Suppressor macrophage (primary cell): ENCODE results near the gene TSPO2.
A peak's percentile ranks its signal among the peaks of the same experiment; 100 is the strongest.
"Not testable (repeated sequence)": the region's sequence is repeated elsewhere in the genome, so short reads cannot be mapped to it uniquely, and the experiment has no call there.

ENCODE experiments used
- DNase-seq, 4 experiments: peaks; one replicate each; pipeline ENCODE4 v3.0.0-alpha.2; 2020 to 2022
- total RNA-seq, 17 experiments: gene quantifications; one replicate each; lab custom pipeline; 2026; ENCODE audit warnings: mixed read lengths in 6 of 17, inconsistent platforms in 3 of 17; lab: John Stamatoyannopoulos, UW

TSPO2 gene
- total RNA-seq, result 0 to 1.7 (median 0) reads per million in 17 experiments

DNA sequence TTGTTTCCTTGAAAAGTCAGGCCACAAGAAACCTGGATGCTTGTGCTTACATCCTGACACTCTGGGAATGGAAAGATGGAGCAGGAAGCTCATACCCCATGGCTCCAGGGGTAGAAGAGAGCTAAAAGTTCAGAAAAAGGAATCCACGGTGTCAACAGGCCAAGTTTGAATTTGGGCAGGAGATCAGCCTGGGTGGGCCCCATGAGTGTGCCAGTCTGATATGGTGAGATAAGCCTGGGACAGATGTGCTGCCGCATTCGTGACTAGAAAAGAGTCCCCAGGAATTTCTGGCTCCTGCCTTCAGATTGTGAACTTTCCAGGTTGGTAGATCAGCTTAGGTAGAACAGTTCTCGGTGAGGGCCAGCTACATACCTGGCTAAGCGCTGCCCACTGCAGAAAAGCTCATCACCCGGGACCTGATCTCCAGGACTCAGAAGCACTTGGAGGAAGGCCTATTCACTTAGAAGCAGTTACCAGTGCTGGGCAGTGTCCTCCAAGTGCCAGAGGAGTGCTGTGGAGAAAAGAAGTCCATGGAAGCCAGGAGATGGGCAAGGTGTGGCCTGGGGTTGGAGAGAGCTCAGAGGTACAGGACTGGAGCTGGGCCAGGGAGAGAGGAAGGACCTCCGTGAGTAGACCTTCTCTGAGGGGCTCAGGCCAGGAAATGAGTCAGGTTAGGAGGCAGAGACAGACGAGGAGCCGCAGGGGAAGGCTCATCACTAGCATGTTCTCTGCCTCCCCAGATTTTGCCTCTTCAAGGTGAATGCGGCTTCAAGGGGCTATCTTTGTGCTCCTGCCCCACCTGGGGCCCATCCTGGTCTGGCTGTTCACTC, at the start of gene TSPO2:
Gene TSPO2 (plus strand): TSS at position 242 of the 830 bp plus-strand sequence. CDS start 519 bp downstream, at position 761.
- DNase-seq, result no peak

DNA sequence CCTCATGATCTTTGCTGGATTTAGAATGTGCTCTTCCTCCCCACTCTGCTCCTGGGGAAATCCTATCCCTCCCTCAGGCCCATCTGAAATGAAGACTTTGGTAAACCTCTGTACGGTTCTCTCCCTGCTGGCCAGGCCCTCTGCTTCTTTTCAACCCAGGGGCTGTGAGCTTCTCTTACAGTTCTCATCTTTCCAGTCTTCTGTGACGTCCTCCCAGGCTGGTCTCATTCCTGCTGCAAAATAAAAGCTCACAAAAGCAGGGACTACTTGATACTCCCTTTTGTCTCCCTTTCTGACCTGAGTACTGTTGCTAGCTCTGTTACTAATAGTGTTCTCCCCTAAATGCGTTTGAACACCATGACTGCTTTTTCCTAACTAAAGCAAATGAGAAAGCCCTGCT, 49.5 kb upstream of the TSPO2 start:
- DNase-seq, result no peak

- no peak for DNase-seq
Observed at GRCh38 chr6:40996591-40997233, 45.6 kb upstream of the TSPO2 start.

GRCh38 chr6:40997234-40997957, 44.9 kb upstream of the TSPO2 start:
- DNase-seq, result no peak

- no peak for DNase-seq
Observed at GRCh38 chr6:40998661-40999060, 43.6 kb upstream of the TSPO2 start.

DNA sequence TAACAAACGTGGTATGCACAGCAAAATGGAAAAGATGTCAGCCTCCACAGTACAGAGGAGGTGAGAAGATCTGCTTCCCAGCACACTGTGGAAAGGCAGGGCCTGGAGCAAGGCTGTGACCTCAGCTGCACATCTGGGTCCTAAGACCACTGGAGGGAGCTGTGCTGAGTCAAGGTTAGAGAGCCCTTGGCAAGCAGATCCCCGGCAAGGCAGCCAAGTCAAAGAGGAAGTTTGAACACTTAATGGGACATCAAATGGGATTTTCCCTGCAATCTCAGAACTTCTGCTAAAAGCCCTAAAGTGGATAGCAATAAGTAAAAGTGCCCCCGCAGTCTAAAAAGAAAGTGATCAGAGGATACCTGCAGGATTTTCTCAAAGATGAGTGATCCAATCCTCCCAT, 42.7 kb upstream of the TSPO2 start:
- peak; percentile 89 to 94 (median 93) for DNase-seq

DNA sequence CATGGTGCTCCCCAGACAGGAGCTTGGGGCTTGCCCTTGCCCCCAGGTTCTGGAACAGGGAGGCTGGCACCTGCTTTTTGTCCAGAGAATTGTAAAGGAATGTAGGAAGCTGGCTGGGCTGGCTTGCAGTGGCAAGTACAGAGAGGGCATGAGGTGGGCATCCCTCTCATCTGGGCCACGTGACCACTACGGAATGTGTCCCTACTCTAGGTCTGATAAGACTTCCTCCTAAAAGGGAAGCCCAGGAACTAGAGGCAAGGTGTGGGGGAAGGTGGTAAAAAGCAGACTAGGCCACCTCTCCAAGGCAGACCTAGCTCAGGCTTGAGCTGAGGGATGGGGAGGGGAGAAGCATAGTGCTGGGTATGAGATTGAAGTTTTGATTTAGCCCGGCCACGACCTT, 42.0 kb upstream of the TSPO2 start:
- DNase-seq, result no peak

GRCh38 chr6:41002168-41002567, 40.1 kb upstream of the TSPO2 start:
- DNase-seq, result no peak

DNA sequence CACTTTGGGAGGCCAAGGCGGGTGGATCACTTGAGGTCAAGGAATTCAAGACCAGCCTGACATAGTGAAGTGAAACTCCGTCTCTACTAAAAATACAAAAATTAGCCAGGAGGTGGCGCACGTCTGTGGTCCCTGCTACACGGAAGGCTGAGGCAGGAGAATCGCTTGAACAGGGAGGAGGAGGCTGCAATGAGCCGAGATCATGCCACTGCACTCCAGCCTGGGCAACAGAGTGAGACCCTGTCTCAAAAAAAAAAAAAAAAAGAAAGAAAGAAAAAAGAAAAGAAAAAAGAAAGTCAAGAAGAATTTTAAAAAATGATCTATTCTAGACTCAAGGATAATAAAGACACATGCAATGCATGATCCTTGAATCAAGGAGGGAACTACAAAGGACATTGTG, 36.0 kb upstream of the TSPO2 start:
- DNase-seq, result peak; percentile 80 to 90 (median 85)

DNA sequence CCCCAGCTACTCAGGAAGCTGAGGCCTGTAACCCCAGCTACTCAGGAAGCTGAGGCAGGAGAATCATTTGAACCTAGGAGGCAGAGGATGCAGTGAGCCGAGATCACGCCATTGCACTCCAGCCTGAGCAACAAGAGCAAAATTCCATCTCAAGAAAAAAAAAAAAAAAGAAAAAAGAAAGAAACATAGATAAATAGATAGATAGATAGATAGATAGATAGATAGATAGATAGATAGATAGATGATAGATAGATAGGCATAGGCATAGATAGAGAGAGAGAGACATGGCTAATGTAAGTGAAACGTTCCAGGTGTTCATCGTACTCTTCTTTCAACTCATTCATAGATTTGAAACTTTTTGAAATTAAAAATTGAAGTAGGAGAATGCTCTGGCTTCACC, 35.3 kb upstream of the TSPO2 start:
- DNase-seq, result not testable (repeated sequence)

DNA sequence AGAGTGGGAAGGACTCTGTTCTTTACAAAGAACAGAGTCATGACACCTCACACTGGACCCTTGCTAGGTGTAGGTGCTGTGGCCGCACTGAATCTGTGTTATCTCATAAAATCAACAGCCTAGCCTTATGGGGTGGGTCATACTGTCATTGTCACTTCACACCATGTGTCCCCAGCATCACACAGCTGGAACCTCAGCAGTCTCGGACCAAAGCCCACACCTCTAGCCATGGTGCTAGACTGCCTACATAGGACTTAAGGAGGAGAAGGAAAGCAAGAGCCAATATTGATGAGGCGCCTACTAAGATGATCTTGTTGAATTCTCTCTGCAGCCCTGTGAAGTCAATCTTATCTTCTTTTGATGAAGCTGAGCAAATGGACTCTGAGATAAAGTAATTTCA, 34.3 kb upstream of the TSPO2 start:
- peak in 1 of 4 experiments; percentile 33 for DNase-seq

GRCh38 chr6:41009669-41010068, 32.6 kb upstream of the TSPO2 start:
- DNase-seq, result no peak

DNA sequence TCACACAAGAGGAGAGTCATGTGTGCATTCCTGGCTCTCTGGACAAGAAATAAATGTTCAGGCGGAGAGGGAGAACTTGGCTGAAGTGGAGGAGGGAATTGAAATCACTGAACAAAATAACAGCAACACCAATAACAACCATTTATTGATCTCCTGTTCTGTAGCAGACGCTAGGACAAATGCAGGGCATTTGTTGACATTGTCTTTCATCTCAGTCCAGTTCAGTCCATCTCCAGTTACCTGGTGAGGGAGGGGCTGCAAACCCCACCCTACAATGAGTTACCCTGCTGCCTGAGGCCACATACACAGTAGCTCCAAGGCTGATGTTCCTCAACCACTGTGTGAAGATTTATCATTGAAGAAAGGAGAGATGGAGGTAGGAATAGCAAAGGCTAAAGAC, 30.6 kb upstream of the TSPO2 start:
- no peak for DNase-seq

DNA sequence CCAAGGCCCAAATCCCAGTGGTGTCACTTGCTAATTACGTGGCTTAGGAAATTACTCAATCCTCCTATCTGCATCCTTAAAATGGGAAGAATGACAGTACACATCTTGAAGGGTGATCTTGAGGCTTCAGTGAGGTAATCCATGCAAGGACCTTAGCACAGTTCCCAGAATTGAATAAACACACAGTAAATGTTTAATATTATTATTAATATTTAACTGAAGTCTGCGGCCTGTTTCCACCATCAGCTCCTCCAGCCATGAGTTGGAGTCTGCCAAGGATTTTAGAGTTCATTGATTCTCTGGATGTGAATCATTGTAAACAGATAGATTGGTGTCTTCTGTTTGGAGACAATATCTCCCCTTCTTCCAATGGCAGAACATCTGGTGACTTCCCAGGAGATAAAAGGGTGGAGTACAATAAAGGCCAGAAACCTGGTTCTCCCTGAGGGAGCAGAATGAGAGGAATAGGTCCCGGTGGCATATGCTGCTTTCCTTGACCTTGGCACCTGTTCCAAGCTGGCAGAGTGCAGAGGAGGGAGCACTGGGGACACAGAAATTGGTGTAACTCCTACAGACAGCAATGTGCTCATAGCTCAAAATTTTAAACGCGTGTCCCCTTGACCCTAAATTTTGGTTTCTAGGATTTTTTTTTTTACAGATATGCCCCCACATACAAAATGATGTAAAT, 28.7 kb upstream of the TSPO2 start:
- peak in 3 of 4 experiments; percentile 13 to 54 (median 47) for DNase-seq

DNA sequence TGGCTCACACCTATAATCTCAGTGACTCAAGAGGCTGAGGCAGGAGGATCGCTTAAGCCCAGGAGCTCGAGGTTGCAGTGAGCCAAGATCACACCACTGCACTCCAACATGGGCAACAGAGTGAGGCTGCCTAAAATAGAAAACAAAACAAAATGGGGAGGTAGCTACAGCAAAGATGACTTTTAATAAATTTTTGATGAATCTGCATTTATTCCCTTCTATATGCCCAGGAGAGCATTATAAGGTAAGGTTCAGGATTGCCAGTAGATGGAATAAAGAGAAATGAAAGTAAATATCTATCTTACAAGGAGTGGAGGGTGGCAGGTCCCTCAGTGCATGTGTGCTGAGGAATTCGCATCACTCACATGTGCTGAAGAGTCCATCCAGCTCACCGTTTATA, 27.5 kb upstream of the TSPO2 start:
- no peak for DNase-seq

- DNase-seq, result not testable (repeated sequence)
Observed at GRCh38 chr6:41015860-41016259, 26.4 kb upstream of the TSPO2 start.

DNA sequence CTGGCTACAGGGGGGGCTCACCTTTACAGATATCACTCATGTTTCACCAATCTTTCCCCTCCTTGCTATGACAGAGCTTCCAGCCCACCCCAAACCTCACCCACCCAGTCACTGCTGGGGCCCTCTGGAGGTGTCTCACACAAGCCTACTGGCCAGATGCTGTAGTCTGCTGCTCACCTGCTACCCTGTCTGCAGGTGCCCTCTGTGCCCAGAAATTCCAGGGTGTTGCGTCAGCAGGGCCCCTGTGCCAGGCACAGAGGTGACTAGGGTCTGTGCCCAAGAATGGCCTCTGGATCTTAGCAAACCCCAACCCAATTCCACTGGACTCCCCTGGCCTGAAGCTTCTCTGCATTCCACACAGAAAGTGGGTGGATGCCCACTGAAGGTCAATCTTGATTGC, 24.6 kb upstream of the TSPO2 start:
- DNase-seq, result no peak

GRCh38 chr6:41021832-41022231, 20.4 kb upstream of the TSPO2 start:
- no peak for DNase-seq

DNA sequence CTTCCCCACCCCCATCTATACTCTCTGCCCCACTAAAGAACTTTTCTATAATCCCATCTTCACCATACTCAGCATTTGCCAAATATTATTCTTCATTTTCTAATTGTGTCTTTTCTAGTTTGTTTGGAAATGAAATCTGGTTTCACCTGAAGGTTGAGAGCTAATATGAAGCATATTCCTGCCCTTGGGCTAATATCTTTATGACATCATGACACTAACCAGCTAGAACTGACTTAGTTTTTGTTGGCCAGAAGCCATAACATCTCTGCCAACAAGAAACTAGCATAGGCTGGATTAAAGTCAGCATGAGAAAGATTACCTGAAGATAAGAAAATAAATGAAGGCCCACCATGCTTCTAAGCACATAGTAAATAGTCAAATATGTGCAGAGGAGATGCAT, 20.0 kb upstream of the TSPO2 start:
- no peak for DNase-seq

GRCh38 chr6:41023114-41023513, 19.2 kb upstream of the TSPO2 start:
- DNase-seq, result no peak

- DNase-seq, result no peak
Observed at GRCh38 chr6:41025966-41026530, 16.2 kb upstream of the TSPO2 start.

DNA sequence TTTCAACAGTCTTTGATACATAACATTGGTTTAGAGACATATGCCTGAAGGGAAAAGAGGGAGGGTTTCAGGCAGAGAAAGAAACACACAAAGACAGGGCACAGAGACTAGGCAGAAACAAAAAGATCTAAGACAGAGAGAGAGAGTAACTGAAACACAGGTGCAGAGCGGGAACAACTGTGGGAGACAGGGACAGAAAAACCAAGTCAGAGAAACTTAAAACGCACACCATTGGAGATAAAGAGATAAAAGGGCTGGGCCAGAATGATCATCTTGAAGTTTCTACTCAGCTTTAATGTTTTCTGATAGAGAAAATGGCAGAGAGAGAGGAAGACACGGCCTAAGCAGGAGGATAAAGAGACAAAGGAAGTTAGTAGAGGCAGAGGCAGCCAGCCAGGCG, 15.0 kb upstream of the TSPO2 start:
- DNase-seq, result no peak
